H1 (cell line): ENCODE results near the gene MMP28. TPM values are rescaled to one million over a fixed set of nuclear protein-coding genes. Genes with fewer than 3 reads are reported as not detected.

ENCODE experiments used
- CTCF ChIA-PET: fragments of 300-600 bp; sonication (Branson Sonifier 250); formaldehyde crosslinking; loops from one replicate; lab custom pipeline; 2021; ENCODE audit not compliant: partially characterized antibody; lab: Charles Lee
- POLR2A ChIA-PET: fragments of 300-600 bp; sonication (Branson Sonifier 250); formaldehyde crosslinking; loops from one replicate; lab custom pipeline; 2021; ENCODE audit warnings: inconsistent platforms; ENCODE audit not compliant: partially characterized antibody; lab: Charles Lee
- DNase-seq, 2 experiments: peaks; one replicate each; pipeline versions ENCODE4 v3.0.0 to v3.0.0-alpha.2; 2010 to 2022; ENCODE audit warnings: low spot score in 2 of 2, low read depth in 1 of 2, mixed read lengths in 1 of 2
- FAIRE-seq: peaks from 2 replicates; lab custom pipeline; 2011; peaks lifted over from hg19 to GRCh38; lab: Jason Lieb, UNC
- H2AFZ ChIP-seq: 2 replicates; pipeline ENCODE4 v1.8.1; 2012; ENCODE audit warnings: low read length, inconsistent platforms
- H2AK5ac ChIP-seq: 2 replicates; pipeline ENCODE4 v1.6.1; 2013; ENCODE audit warnings: low read depth, low read length
- H2BK120ac ChIP-seq: replicated peaks from 2 replicates; pipeline ENCODE3; 2013; ENCODE audit warnings: low read depth, low read length, inconsistent platforms
- H2BK12ac ChIP-seq: 2 replicates; pipeline ENCODE4 v1.6.1; 2013; ENCODE audit warnings: low read depth, low read length
- H2BK15ac ChIP-seq: 2 replicates; pipeline ENCODE4 v1.6.1; 2013; ENCODE audit warnings: low read length
- H2BK20ac ChIP-seq: 2 replicates; pipeline ENCODE4 v1.6.1; 2013; ENCODE audit warnings: low read length
- H2BK5ac ChIP-seq: 2 replicates; pipeline ENCODE4 v1.6.1; 2013; ENCODE audit warnings: low read depth, low read length
- H3K14ac ChIP-seq: 2 replicates; pipeline ENCODE4 v1.6.1; 2013; ENCODE audit warnings: inconsistent platforms; ENCODE audit not compliant: insufficient read length
- H3K18ac ChIP-seq: 2 replicates; pipeline ENCODE4 v1.6.1; 2013; ENCODE audit warnings: low read length; ENCODE audit errors: extremely low read depth
- H3K23ac ChIP-seq: 2 replicates; pipeline ENCODE4 v1.6.1; 2013; ENCODE audit warnings: inconsistent platforms; ENCODE audit not compliant: insufficient read length
- H3K23me2 ChIP-seq: 2 replicates; pipeline ENCODE4 v1.6.1; 2013; ENCODE audit warnings: low read depth, low read length
- H3K27ac ChIP-seq: 2 replicates; pipeline ENCODE4 v1.6.1; 2011; ENCODE audit warnings: low read depth, low read length, inconsistent platforms
- H3K27me3 ChIP-seq, 4 experiments: replicated peaks in 1 of 4; 1 replicate in 1 of 4; 2 replicates in 3 of 4; pipeline versions ENCODE4 v1.6.1 to v1.8.1; 2011 to 2013; ENCODE audit warnings: low read length in 3 of 4, mild to moderate bottlenecking in 3 of 4, inconsistent platforms in 2 of 4, mixed read lengths in 2 of 4, moderate library complexity in 1 of 4; ENCODE audit not compliant: control insufficient read depth in 3 of 4, insufficient read depth in 3 of 4; ENCODE audit errors: extremely low read depth in 1 of 4
- H3K36me3 ChIP-seq, 4 experiments: 2 replicates each; pipeline versions ENCODE4 v1.6.1 to v1.8.1; 2011 to 2013; ENCODE audit warnings: mild to moderate bottlenecking in 4 of 4, low read length in 3 of 4, moderate library complexity in 2 of 4, control low read depth in 1 of 4, inconsistent platforms in 1 of 4; ENCODE audit not compliant: insufficient read depth in 4 of 4, control insufficient read depth in 2 of 4
- H3K4ac ChIP-seq: replicated peaks from 2 replicates; pipeline ENCODE3; 2013; ENCODE audit warnings: low read length, low read depth, mixed read lengths, inconsistent platforms; ENCODE audit not compliant: insufficient read length
- H3K4me1 ChIP-seq, 4 experiments: replicated peaks in 1 of 4; 1 replicate in 1 of 4; 2 replicates in 3 of 4; pipeline versions ENCODE4 v1.6.1 to v1.8.1; 2011 to 2013; ENCODE audit warnings: low read length in 3 of 4, inconsistent platforms in 2 of 4, mixed read lengths in 1 of 4; ENCODE audit not compliant: insufficient read depth in 4 of 4, control insufficient read depth in 3 of 4
- H3K4me2 ChIP-seq, 2 experiments: 2 replicates each; pipeline versions ENCODE4 v1.6.1 to v1.8.1; 2011 to 2013; ENCODE audit warnings: low read depth in 2 of 2, low read length in 2 of 2, control low read depth in 1 of 2, inconsistent platforms in 1 of 2, mild to moderate bottlenecking in 1 of 2; ENCODE audit not compliant: insufficient read depth in 1 of 2
- H3K4me3 ChIP-seq, 4 experiments: fragments of 200-600, 300-600 bp in 1 of 4; sonication (generic), shearing (Covaris generic), sonication (Bioruptor Twin) in 1 of 4; 2 replicates each; pipeline versions ENCODE4 v1.5.1 to v1.8.1; 2011 to 2016; ENCODE audit warnings: low read length in 4 of 4, low read depth in 3 of 4, control low read depth in 2 of 4, inconsistent platforms in 2 of 4, mild to moderate bottlenecking in 2 of 4, mixed read lengths in 1 of 4, moderate library complexity in 1 of 4; ENCODE audit not compliant: insufficient read depth in 2 of 4; ENCODE audit errors: extremely low read depth in 1 of 4
- H3K56ac ChIP-seq: replicated peaks from 2 replicates; pipeline ENCODE3; 2013; ENCODE audit warnings: low read depth, mild to moderate bottlenecking, mixed read lengths, low read length, inconsistent platforms; ENCODE audit not compliant: insufficient read length
- H3K79me1 ChIP-seq: 2 replicates; pipeline ENCODE4 v1.6.1; 2013; ENCODE audit warnings: low read depth, low read length, control low read depth
- H3K79me2 ChIP-seq, 2 experiments: 2 replicates each; pipeline versions ENCODE4 v1.6.1 to v1.8.1; 2012 to 2013; ENCODE audit warnings: low read length in 2 of 2, mild to moderate bottlenecking in 2 of 2, inconsistent platforms in 1 of 2; ENCODE audit not compliant: insufficient read depth in 2 of 2, control insufficient read depth in 1 of 2
- H3K9ac ChIP-seq, 4 experiments: replicated peaks in 1 of 4; 1 replicate in 1 of 4; 2 replicates in 3 of 4; pipeline versions ENCODE4 v1.6.1 to v1.8.1; 2011 to 2013; ENCODE audit warnings: low read depth in 3 of 4, low read length in 3 of 4, control low read depth in 2 of 4, mild to moderate bottlenecking in 2 of 4, moderate library complexity in 2 of 4, inconsistent platforms in 1 of 4; ENCODE audit errors: extremely low read depth in 1 of 4
- H3K9me3 ChIP-seq, 2 experiments: 2 replicates each; pipeline versions ENCODE4 v1.6.1 to v1.8.1; 2012 to 2013; ENCODE audit warnings: mild to moderate bottlenecking in 2 of 2, moderate library complexity in 2 of 2, control low read depth in 1 of 2, inconsistent platforms in 1 of 2, low read depth in 1 of 2, low read length in 1 of 2, mixed read lengths in 1 of 2; ENCODE audit not compliant: insufficient read depth in 2 of 2
- H4K20me1 ChIP-seq, 2 experiments: replicated peaks in 1 of 2; 2 replicates each; pipeline versions ENCODE3 to v1.8.1; 2011 to 2013; ENCODE audit warnings: inconsistent platforms in 2 of 2, low read length in 2 of 2, mild to moderate bottlenecking in 1 of 2; ENCODE audit not compliant: insufficient read depth in 2 of 2, control insufficient read depth in 1 of 2
- H4K5ac ChIP-seq: 2 replicates; pipeline ENCODE4 v1.6.1; 2013; ENCODE audit warnings: low read length, low read depth, mixed read lengths, inconsistent platforms; ENCODE audit not compliant: insufficient read length
- H4K8ac ChIP-seq: 2 replicates; pipeline ENCODE4 v1.8.0; 2013; ENCODE audit warnings: mild to moderate bottlenecking, moderate library complexity, low read length, inconsistent platforms; ENCODE audit not compliant: insufficient read depth; ENCODE audit errors: extremely low read depth
- H4K91ac ChIP-seq: replicated peaks from 2 replicates; pipeline ENCODE3; 2013; ENCODE audit warnings: low read length, mixed read lengths, inconsistent platforms; ENCODE audit not compliant: insufficient read length
- CREB1 ChIP-seq: IDR thresholded peaks from 2 replicates; pipeline ENCODE4 v1.6.1; 2012; ENCODE audit warnings: inconsistent platforms
- GTF2F1 ChIP-seq: IDR thresholded peaks from 2 replicates; pipeline ENCODE4 v1.6.1; 2012; ENCODE audit warnings: low read depth, low read length, improper control_type of control experiment, borderline replicate concordance
- HDAC2 ChIP-seq, 2 experiments: fragments of 300-600 bp in 1 of 2; sonication (generic) in 1 of 2; IDR thresholded peaks; 2 replicates each; pipeline ENCODE4 v1.6.1; 2011 to 2012; ENCODE audit warnings: low read depth in 2 of 2, low read length in 2 of 2, mild to moderate bottlenecking in 2 of 2, moderate library complexity in 2 of 2, borderline replicate concordance in 1 of 2, inconsistent platforms in 1 of 2
- JUN ChIP-seq: IDR thresholded peaks from 2 replicates; pipeline ENCODE4 v1.6.1; 2011; ENCODE audit warnings: low read depth, mild to moderate bottlenecking, improper control_type of control experiment, low read length
- JUND ChIP-seq: IDR thresholded peaks from 2 replicates; pipeline ENCODE4 v1.6.1; 2011; ENCODE audit warnings: mild to moderate bottlenecking, improper control_type of control experiment, low read length
- RAD21 ChIP-seq, 2 experiments: IDR thresholded peaks in 1 of 2; conservative IDR thresholded peaks in 1 of 2; 2 replicates each; pipeline ENCODE4 v1.6.1; 2011; ENCODE audit warnings: low read depth in 2 of 2, low read length in 2 of 2, improper control_type of control experiment in 1 of 2, inconsistent platforms in 1 of 2, mild to moderate bottlenecking in 1 of 2, moderate library complexity in 1 of 2
- RBBP5 ChIP-seq: IDR thresholded peaks from 2 replicates; pipeline ENCODE4 v1.7.1; 2012; ENCODE audit warnings: low read depth, mild to moderate bottlenecking, inconsistent platforms, low read length, moderate library complexity, borderline replicate concordance
- SRF ChIP-seq: IDR thresholded peaks from 2 replicates; pipeline ENCODE4 v1.6.1; 2011; ENCODE audit warnings: mild to moderate bottlenecking, low read depth, low read length, moderate library complexity
- SUZ12 ChIP-seq: fragments of 200-600 bp; sonication (generic); IDR thresholded peaks from 2 replicates; pipeline ENCODE4 v1.6.1; 2012; ENCODE audit warnings: mild to moderate bottlenecking, inconsistent platforms, low read length, moderate library complexity, mixed read lengths
- YY1 ChIP-seq: IDR thresholded peaks from 2 replicates; pipeline ENCODE4 v1.6.1; 2011; ENCODE audit warnings: low read depth, mild to moderate bottlenecking, low read length
- ZNF274 ChIP-seq: IDR thresholded peaks from 2 replicates; pipeline ENCODE4 v1.7.0; 2012; ENCODE audit warnings: low read length, borderline replicate concordance; ENCODE audit errors: extremely low read depth
- WGBS, 2 experiments: shearing (Covaris generic) in 1 of 2; methylation state at CpG; one replicate each; pipeline versions ENCODE4 v1.1.6 to v1.1.7; 2013 to 2015; ENCODE audit warnings: low lambda C conversion rate in 2 of 2, mixed read lengths in 2 of 2, inconsistent platforms in 1 of 2, low coverage in 1 of 2, missing lambda C conversion rate in 1 of 2; ENCODE audit not compliant: insufficient replicate concordance in 2 of 2, insufficient coverage in 1 of 2, insufficient read length in 1 of 2; ENCODE audit errors: extremely low coverage in 1 of 2, missing lambda C conversion rate in 1 of 2; 5-methylcytosine and 5-hydroxymethylcytosine counted together
- polyA plus RNA-seq, 7 experiments: library from polyadenylated mRNA; depleted of rRNA in 3 of 7; stranded (reverse) in 5 of 7; unstranded in 2 of 7; fragments of >200 nt in 5 of 7; fragments of 200-250 nt in 2 of 7; gene quantifications; 1 replicate in 5 of 7; 2 replicates in 1 of 7; 4 replicates in 1 of 7; pipeline versions ENCODE4 v1.2.1 to v1.2.3, GENCODE V29; 2011 to 2013; ENCODE audit warnings: missing spikeins in 2 of 7, mixed read lengths in 2 of 7
- total RNA-seq: library from RNA; stranded (reverse); fragmentation: NEBNext Ultra II Directional; extraction: Animal tissue kit (Norgen Biotek cat#: 25700); gene quantifications from 2 replicates; pipeline ENCODE4 v1.2.1, GENCODE V29; 2021
- TF ChIP-seq, protein P1 (sequence below): IDR thresholded peaks from 2 replicates; pipeline ENCODE4 v1.6.1; 2012; ENCODE audit warnings: inconsistent platforms
- TF ChIP-seq, protein P2 (sequence below): IDR thresholded peaks from 2 replicates; pipeline ENCODE4 v1.6.1; 2012; ENCODE audit warnings: inconsistent platforms

The MMP28 gene
- total and polyA plus RNA-seq, 2 of the 8 experiments (the other 6 are each of a cell fraction or from before 2014, with no cell fraction given) = not detected

DNA sequence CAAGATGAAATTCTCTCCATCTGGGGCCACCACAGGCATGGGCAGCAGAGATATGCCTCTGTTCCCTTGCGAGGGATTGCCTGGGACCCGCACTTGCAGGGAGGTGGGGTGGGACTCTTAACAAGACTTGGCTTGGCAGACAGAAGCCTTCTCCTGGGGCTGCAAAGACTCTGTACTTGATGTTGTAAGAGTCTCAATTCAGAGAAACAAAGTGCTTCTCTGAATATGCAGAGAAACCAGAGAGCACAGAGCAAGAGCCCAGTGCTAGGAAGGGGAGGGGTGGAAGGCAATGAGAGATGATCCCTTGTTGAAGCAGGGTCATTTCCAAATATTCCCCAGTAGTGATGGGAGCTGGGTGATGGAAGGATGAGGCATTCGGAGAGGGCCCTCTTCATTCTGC lies 2.2 kb downstream of the MMP28 start:
- ChIA-PET POLR2A (interaction anchor here (1.0 to 7.5 kb wide), 2 partner anchors 10 to 16 kb away, joined by 3 to 50 read pairs; partner anchors contain the start of gene TAF15), CTCF (interaction anchor here (1.4 to 11.7 kb wide), 4 partner anchors 11 to 26 kb away, joined by 6 to 179 read pairs (median 24); partner anchors contain the start of genes C17orf50 and TAF15)
- H2BK120ac ChIP-seq = no peak overlapping the region
- H3K4me3 ChIP-seq = no peak overlapping the region
- no peak overlapping the region for H2AK5ac ChIP-seq
- FAIRE-seq (no peak), DNase-seq (no peak)
- no peak overlapping the region for H2AFZ ChIP-seq
- no peak overlapping the region for H3K4ac ChIP-seq
- no peak overlapping the region for H3K56ac ChIP-seq
- 69% methylated on average over 3 of the region's 3 CpGs; no CpG with 5 or more reads in 1 of the 2 experiments for WGBS, 2 experiments
- no peak overlapping the region for H4K91ac ChIP-seq
- H3K23ac ChIP-seq = no peak overlapping the region
- no peaks in the 10 kb centered on the region for H3K36me3 ChIP-seq
- no peak overlapping the region for H3K14ac ChIP-seq
- no peak overlapping the region for H2BK12ac ChIP-seq
- peaks cover 11% of the 10 kb centered on the region; the same call in 1 of the 2 replicates for H3K23me2 ChIP-seq
- no peak overlapping the region for H3K9ac ChIP-seq
- H3K4me2 ChIP-seq = no peak overlapping the region
- no peak overlapping the region for H2BK5ac ChIP-seq
- H4K8ac ChIP-seq = no peak overlapping the region
- H3K27ac ChIP-seq = no peak overlapping the region
- H2BK20ac ChIP-seq = no peak overlapping the region
- H3K4me1 ChIP-seq = peaks cover 0 to 10% (median 5%) of the 10 kb centered on the region in 4 experiments; a peak in 5 of 7 replicates
- H4K5ac ChIP-seq = no peak overlapping the region
- H3K27me3 ChIP-seq = peaks cover 23 to 54% (median 45%) of the 10 kb centered on the region in 4 experiments
- no peaks in the 10 kb centered on the region for H3K79me2 ChIP-seq
- H3K79me1 ChIP-seq = no peaks in the 10 kb centered on the region
- no peak overlapping the region for H2BK15ac ChIP-seq
- no peak overlapping the region; the same call in 1 of the 2 replicates for H3K18ac ChIP-seq
- peaks cover 2% of the 10 kb centered on the region in 2 experiments for H4K20me1 ChIP-seq
- no peaks in the 10 kb centered on the region for H3K9me3 ChIP-seq
- TF ChIP-seq HDAC2 (IDR thresholded peaks at IDR 0.05; ENCODE audit: borderline replicate concordance in 1 of 2, low read depth in 2 of 2, low read length in 2 of 2) = no peak
- TF ChIP-seq GTF2F1 = no peak
- TF ChIP-seq YY1 = no peak
- TF ChIP-seq RBBP5 = no peak
- TF ChIP-seq SRF = no peak
- TF ChIP-seq, protein P1, sequence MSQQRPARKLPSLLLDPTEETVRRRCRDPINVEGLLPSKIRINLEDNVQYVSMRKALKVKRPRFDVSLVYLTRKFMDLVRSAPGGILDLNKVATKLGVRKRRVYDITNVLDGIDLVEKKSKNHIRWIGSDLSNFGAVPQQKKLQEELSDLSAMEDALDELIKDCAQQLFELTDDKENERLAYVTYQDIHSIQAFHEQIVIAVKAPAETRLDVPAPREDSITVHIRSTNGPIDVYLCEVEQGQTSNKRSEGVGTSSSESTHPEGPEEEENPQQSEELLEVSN = no peak
- TF ChIP-seq RAD21 (IDR thresholded peaks at IDR 0.05 in 1 of 2, conservative IDR thresholded peaks at IDR 0.05 in 1 of 2; ENCODE audit: low read depth in 2 of 2, low read length in 2 of 2) = no peak
- TF ChIP-seq, protein P2, sequence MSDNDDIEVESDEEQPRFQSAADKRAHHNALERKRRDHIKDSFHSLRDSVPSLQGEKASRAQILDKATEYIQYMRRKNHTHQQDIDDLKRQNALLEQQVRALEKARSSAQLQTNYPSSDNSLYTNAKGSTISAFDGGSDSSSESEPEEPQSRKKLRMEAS = no peak
- no peak for TF ChIP-seq CREB1
- no peak for TF ChIP-seq JUND
- TF ChIP-seq JUN = no peak
- TF ChIP-seq SUZ12 = no peak
- no peak for TF ChIP-seq ZNF274
